Measurements from ENCODE around the gene RAB33B. TPM values are rescaled to one million over a fixed set of nuclear protein-coding genes. Genes with fewer than 3 reads are reported as not detected.
"Not testable (repeated sequence)": the region's sequence is repeated elsewhere in the genome, so short reads cannot be mapped to it uniquely, and the experiment has no call there.

The RAB33B gene
- total and polyA plus RNA-seq, 8 donors = 2.4 to 7.5 (median 4.7) TPM

GRCh38 chr4:139457318-139457717, 3.4 kb downstream of the RAB33B start:
- Histone ChIP-seq H3K4me3 (peak overlapping the region in 2 of 4 donors; percentile 74 to 86), H3K9me3 (no peaks in the 10 kb centered on the region), H3K27me3 (no peaks in the 10 kb centered on the region), H3K36me3 (no peaks in the 10 kb centered on the region), H3K4me1 (peaks cover under 1 to 24% (median 18%) of the 10 kb centered on the region in 3 donors), H3K27ac (peak overlapping the region in 3 of 4 donors; percentile 9 to 99 (median 99))
- intact Hi-C loops (cut with DNase I) = no loop called here
- TF ChIP-seq CTCF (IDR thresholded peaks at IDR 0.05) = no peak
- peak in 2 of 4 donors; percentile 1 to 9 for ATAC-seq
- no peak for DNase-seq
- 9 to 11% methylated on average over 4 of the region's 4 CpGs for WGBS, 2 donors
- no peak for FAIRE-seq

- H3K4me3 ChIP-seq = no peak overlapping the region
- intact Hi-C loops (cut with DNase I) = no loop called here
- H3K4me1 ChIP-seq = peaks cover 0 to 19% (median 13%) of the 10 kb centered on the region in 3 donors
- no peaks in the 10 kb centered on the region for H3K9me3 ChIP-seq
- DNase-seq = no peak
- ATAC-seq = no peak
- H3K27ac ChIP-seq = peak overlapping the region in 1 of 4 donors; percentile 17
- no peaks in the 10 kb centered on the region for H3K36me3 ChIP-seq
- H3K27me3 ChIP-seq = no peaks in the 10 kb centered on the region
- WGBS, 2 donors = 47 to 50% methylated on average over 1 of the region's 1 CpG
- no peak for FAIRE-seq
- TF ChIP-seq CTCF (IDR thresholded peaks at IDR 0.05) = no peak
Observed at GRCh38 chr4:139458543-139458942, 4.6 kb downstream of the RAB33B start.

GRCh38 chr4:139458999-139459398, 5.1 kb downstream of the RAB33B start:
- no peak for TF ChIP-seq CTCF (IDR thresholded peaks at IDR 0.05)
- FAIRE-seq (no peak), ATAC-seq (peak in 2 of 4 donors; percentile 9 to 17), DNase-seq (no peak)
- H3K27ac ChIP-seq = no peak overlapping the region
- peaks cover 0 to 19% (median 13%) of the 10 kb centered on the region in 3 donors for H3K4me1 ChIP-seq
- no peaks in the 10 kb centered on the region for H3K27me3 ChIP-seq
- 63 to 70% methylated on average over 3 of the region's 3 CpGs for WGBS, 2 donors
- H3K9me3 ChIP-seq = no peaks in the 10 kb centered on the region
- H3K36me3 ChIP-seq = no peaks in the 10 kb centered on the region
- no peak overlapping the region for H3K4me3 ChIP-seq
- intact Hi-C loops (cut with DNase I) = no loop called here

GRCh38 chr4:139460565-139460964, 6.6 kb downstream of the RAB33B start:
- FAIRE-seq (no peak), ATAC-seq (no peak), DNase-seq (no peak)
- Histone ChIP-seq H3K4me3 (no peak overlapping the region), H3K27ac (no peak overlapping the region), H3K4me1 (peaks cover 0 to 19% (median 13%) of the 10 kb centered on the region in 3 donors), H3K9me3 (no peaks in the 10 kb centered on the region), H3K36me3 (no peaks in the 10 kb centered on the region), H3K27me3 (no peaks in the 10 kb centered on the region)
- no peak for TF ChIP-seq CTCF (IDR thresholded peaks at IDR 0.05)
- WGBS, 2 donors = 86 to 87% methylated on average over 3 of the region's 3 CpGs
- intact Hi-C loops (cut with DNase I) = no loop called here

- no peaks in the 10 kb centered on the region for H3K36me3 ChIP-seq
- no peaks in the 10 kb centered on the region for H3K9me3 ChIP-seq
- no peaks in the 10 kb centered on the region for H3K27me3 ChIP-seq
- 60 to 63% methylated on average over 5 of the region's 5 CpGs for WGBS, 2 donors
- peaks cover 0 to 19% (median 13%) of the 10 kb centered on the region in 3 donors for H3K4me1 ChIP-seq
- ATAC-seq (peak in 1 of 4 donors; percentile 17), DNase-seq (no peak), FAIRE-seq (no peak)
- intact Hi-C loops (cut with DNase I) = no loop called here
- H3K4me3 ChIP-seq = no peak overlapping the region
- H3K27ac ChIP-seq = no peak overlapping the region
- TF ChIP-seq CTCF (IDR thresholded peaks at IDR 0.05) = no peak
Observed at GRCh38 chr4:139461022-139461628, 7.2 kb downstream of the RAB33B start.

GRCh38 chr4:139464512-139464911, 10.6 kb downstream of the RAB33B start:
- intact Hi-C loops (cut with DNase I); FAIRE-seq: not testable (repeated sequence)

More at GRCh38 chr4:139464512-139464911, 10.6 kb downstream of the RAB33B start:
- DNase-seq, H3K36me3 ChIP-seq, H3K27ac ChIP-seq, H3K9me3 ChIP-seq, H3K27me3 ChIP-seq, H3K4me1 ChIP-seq, H3K4me3 ChIP-seq, ATAC-seq: not testable (repeated sequence)
- 94 to 96% methylated on average over 5 of the region's 5 CpGs for WGBS, 2 donors

All from pancreas (tissue), 10 donors.